ENCODE measurements around the gene TSC22D4.
"Not testable (repeated sequence)": the region's sequence is repeated elsewhere in the genome, so short reads cannot be mapped to it uniquely, and the experiment has no call there.

TSC22D4 gene

GRCh38 chr7:100478958-100479660 lies at the start of gene TSC22D4:
Gene TSC22D4, minus strand, starts transcription at chr7:100479214. Its CDS starts 1,176 bp downstream, at chr7:100478038.
- DNase-seq (ENCODE audit: low spot score) = peak; percentile 97

GRCh38 chr7:100528108-100528866 lies 49.3 kb upstream of the TSC22D4 start:
- not testable (repeated sequence) for DNase-seq (ENCODE audit: low spot score)

GRCh38 chr7:100523192-100523591 lies 44.2 kb upstream of the TSC22D4 start:
- not testable (repeated sequence) for DNase-seq (ENCODE audit: low spot score)

GRCh38 chr7:100521909-100522593 lies 43.0 kb upstream of the TSC22D4 start:
- DNase-seq (ENCODE audit: low spot score) = not testable (repeated sequence)

- no peak for DNase-seq (ENCODE audit: low spot score)
These were observed 42.1 kb upstream of the TSC22D4 start for GRCh38 chr7:100521076-100521475.

- DNase-seq (ENCODE audit: low spot score) = no peak
These were observed 41.1 kb upstream of the TSC22D4 start for GRCh38 chr7:100520138-100520537.

GRCh38 chr7:100519580-100519979 lies 40.6 kb upstream of the TSC22D4 start:
- no peak for DNase-seq (ENCODE audit: low spot score)

- DNase-seq (ENCODE audit: low spot score) = no peak
These were observed 38.3 kb upstream of the TSC22D4 start for GRCh38 chr7:100517305-100517704.

GRCh38 chr7:100516135-100516812 lies 37.3 kb upstream of the TSC22D4 start:
- no peak for DNase-seq (ENCODE audit: low spot score)

- no peak for DNase-seq (ENCODE audit: low spot score)
These were observed 36.1 kb upstream of the TSC22D4 start for GRCh38 chr7:100515072-100515532.

GRCh38 chr7:100513212-100513810 lies 34.3 kb upstream of the TSC22D4 start:
- DNase-seq (ENCODE audit: low spot score) = no peak

GRCh38 chr7:100510437-100511239 lies 31.6 kb upstream of the TSC22D4 start:
- no peak for DNase-seq (ENCODE audit: low spot score)

GRCh38 chr7:100509231-100509630 lies 30.2 kb upstream of the TSC22D4 start:
- no peak for DNase-seq (ENCODE audit: low spot score)

- DNase-seq (ENCODE audit: low spot score) = no peak
These were observed 27.4 kb upstream of the TSC22D4 start for GRCh38 chr7:100506356-100506923.

GRCh38 chr7:100504887-100505611 lies 26.0 kb upstream of the TSC22D4 start:
- DNase-seq (ENCODE audit: low spot score) = no peak

GRCh38 chr7:100504031-100504430 lies 25.0 kb upstream of the TSC22D4 start:
- not testable (repeated sequence) for DNase-seq (ENCODE audit: low spot score)

GRCh38 chr7:100500743-100501142 lies 21.7 kb upstream of the TSC22D4 start:
- DNase-seq (ENCODE audit: low spot score) = not testable (repeated sequence)

- no peak for DNase-seq (ENCODE audit: low spot score)
These were observed 17.5 kb upstream of the TSC22D4 start for GRCh38 chr7:100496509-100496908.

GRCh38 chr7:100493476-100494264 lies 14.7 kb upstream of the TSC22D4 start:
- peak; percentile 80 for DNase-seq (ENCODE audit: low spot score)

Measured in HuH-7.5 (cell line).